ENCODE data around the gene CD300A.
"Not testable (repeated sequence)": the region's sequence is repeated elsewhere in the genome, so short reads cannot be mapped to it uniquely, and the experiment has no call there.

CD300A gene

GRCh38 chr17:74513987-74514631, 47.7 kb downstream of the CD300A start:
- TF ChIP-seq, protein P1, sequence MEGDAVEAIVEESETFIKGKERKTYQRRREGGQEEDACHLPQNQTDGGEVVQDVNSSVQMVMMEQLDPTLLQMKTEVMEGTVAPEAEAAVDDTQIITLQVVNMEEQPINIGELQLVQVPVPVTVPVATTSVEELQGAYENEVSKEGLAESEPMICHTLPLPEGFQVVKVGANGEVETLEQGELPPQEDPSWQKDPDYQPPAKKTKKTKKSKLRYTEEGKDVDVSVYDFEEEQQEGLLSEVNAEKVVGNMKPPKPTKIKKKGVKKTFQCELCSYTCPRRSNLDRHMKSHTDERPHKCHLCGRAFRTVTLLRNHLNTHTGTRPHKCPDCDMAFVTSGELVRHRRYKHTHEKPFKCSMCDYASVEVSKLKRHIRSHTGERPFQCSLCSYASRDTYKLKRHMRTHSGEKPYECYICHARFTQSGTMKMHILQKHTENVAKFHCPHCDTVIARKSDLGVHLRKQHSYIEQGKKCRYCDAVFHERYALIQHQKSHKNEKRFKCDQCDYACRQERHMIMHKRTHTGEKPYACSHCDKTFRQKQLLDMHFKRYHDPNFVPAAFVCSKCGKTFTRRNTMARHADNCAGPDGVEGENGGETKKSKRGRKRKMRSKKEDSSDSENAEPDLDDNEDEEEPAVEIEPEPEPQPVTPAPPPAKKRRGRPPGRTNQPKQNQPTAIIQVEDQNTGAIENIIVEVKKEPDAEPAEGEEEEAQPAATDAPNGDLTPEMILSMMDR (IDR thresholded peaks at IDR 0.05) = no peak
- Histone ChIP-seq H3K9me3 (no peaks in the 10 kb centered on the region), H3K4me3 (ENCODE audit: low read depth in 1 of 2, low read length in 1 of 2) (no peak overlapping the region), H3K27ac (peak overlapping the region; percentile 78), H3K4me1 (ENCODE audit: control insufficient read depth in 1 of 2, insufficient read depth in 1 of 2, low read depth in 1 of 2, low read length in 1 of 2) (peaks cover 15 to 23% of the 10 kb centered on the region in 2 experiments), H3K27me3 (no peaks in the 10 kb centered on the region), H3K36me3 (no peaks in the 10 kb centered on the region)

DNA sequence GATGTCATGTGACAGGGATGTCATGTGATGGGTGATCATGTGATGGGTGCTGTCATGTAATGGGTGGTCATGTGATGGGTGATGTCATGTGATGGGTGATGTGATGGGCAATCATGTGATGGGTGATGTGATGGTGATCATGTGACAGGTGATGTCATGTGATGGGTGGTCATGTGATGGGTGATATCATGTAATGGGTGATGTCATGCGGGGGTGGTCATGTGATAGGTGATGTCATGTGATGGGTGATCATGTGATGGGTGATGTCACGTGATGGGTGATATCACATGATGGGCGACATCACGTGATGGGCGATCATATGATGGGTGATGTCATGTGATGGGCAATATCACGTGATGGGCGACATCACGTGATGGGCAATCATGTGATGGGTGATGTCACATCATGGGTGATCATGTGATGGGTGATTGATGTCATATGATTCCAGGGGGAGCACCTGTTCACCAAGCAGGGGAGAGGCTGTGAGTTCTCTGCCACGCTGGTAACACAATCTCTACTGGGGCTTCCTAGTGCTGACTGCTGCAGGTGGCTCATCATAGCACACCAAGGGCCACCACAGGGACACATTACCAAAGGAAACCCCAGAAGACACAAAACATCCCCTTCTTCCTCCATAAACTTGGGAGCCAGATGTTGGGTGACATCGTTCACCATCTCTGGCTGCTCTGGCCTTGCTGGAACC, 48.3 kb downstream of the CD300A start:
- no peak overlapping the region for H3K4me3 ChIP-seq (ENCODE audit: low read depth in 1 of 2, low read length in 1 of 2)

DNA sequence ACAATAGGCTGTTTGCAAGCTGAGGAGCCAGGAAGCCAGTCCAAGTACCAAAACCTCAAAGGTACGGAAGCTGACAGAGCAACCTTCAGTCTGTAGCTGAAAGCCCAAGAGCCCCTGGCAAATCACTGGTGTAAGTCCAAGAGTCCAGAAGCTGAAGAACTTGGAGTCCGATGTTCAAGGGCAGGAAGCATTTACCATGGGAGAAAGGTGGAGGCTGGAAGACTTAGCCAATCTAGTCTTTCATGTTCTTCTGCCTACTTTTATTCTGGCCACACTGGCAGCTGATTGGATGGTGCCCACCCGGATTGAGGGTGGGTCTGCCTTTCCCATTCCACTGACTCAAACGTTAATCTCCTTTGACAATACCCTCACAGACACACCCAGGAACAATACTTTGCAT, 49.5 kb downstream of the CD300A start:
- Histone ChIP-seq H3K4me1 (ENCODE audit: control insufficient read depth in 1 of 2, insufficient read depth in 1 of 2, low read depth in 1 of 2, low read length in 1 of 2) (peaks cover 33 to 41% of the 10 kb centered on the region in 2 experiments), H3K27me3 (no peaks in the 10 kb centered on the region), H3K27ac (no peak overlapping the region), H3K4me3 (ENCODE audit: low read depth in 1 of 2, low read length in 1 of 2) (no peak overlapping the region), H3K9me3 (no peaks in the 10 kb centered on the region), H3K36me3 (no peaks in the 10 kb centered on the region)
- TF ChIP-seq, protein P1 (IDR thresholded peaks at IDR 0.05) = no peak

More for the DNA sequence above, 48.3 kb downstream of the CD300A start:
- H3K4me1 ChIP-seq (ENCODE audit: control insufficient read depth in 1 of 2, insufficient read depth in 1 of 2, low read depth in 1 of 2, low read length in 1 of 2) = peaks cover 22 to 30% of the 10 kb centered on the region in 2 experiments
- H3K27me3 ChIP-seq = no peaks in the 10 kb centered on the region
- TF ChIP-seq, protein P1 (IDR thresholded peaks at IDR 0.05) = no peak
- H3K27ac ChIP-seq = peak overlapping the region; percentile 78
- no peaks in the 10 kb centered on the region for H3K9me3 ChIP-seq
- H3K36me3 ChIP-seq = no peaks in the 10 kb centered on the region

DNA sequence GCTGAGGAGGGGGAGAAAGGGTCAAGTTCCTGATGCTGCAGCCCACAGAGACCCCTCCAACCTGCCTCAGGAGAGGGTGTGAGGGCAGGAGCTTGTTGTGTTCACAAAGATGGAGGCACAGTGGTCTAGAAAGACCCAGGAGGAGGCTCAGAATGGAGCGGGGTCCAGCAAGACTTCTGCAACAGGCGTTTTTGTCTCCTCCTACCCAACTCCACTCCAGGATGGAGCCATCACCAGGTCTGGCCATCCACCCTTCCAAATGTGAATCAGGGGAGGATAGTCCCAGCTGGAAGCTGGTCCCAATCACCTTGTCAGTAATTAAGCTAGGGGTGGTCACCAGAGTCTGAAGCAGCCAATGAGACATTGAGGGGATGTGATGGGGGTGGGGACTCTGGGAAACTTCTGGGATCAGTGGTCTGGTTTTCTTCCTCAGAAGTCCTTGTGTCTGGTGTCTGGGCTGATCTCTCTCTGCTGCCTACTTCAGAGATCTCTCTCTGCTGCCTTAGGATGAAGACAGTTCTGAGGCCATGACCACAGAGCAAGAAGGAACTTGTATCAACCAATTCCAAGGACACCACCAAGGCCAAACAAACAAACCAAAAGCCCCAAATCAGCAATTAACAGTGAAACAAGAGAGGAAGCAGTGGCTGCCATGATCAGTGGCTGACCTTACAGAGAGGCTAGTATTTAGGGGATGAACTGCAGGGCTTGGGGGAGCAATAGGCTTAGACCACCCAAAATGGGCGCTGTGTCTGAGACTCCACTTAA, 50.3 kb downstream of the CD300A start:
- TF ChIP-seq, protein P1 (IDR thresholded peaks at IDR 0.05) = no peak
- H3K36me3 ChIP-seq = no peaks in the 10 kb centered on the region
- peaks cover 41 to 49% of the 10 kb centered on the region in 2 experiments for H3K4me1 ChIP-seq (ENCODE audit: control insufficient read depth in 1 of 2, insufficient read depth in 1 of 2, low read depth in 1 of 2, low read length in 1 of 2)
- peak overlapping the region; percentile 10 for H3K27ac ChIP-seq
- no peak overlapping the region for H3K4me3 ChIP-seq (ENCODE audit: low read depth in 1 of 2, low read length in 1 of 2)
- no peaks in the 10 kb centered on the region for H3K9me3 ChIP-seq
- H3K27me3 ChIP-seq = no peaks in the 10 kb centered on the region

DNA sequence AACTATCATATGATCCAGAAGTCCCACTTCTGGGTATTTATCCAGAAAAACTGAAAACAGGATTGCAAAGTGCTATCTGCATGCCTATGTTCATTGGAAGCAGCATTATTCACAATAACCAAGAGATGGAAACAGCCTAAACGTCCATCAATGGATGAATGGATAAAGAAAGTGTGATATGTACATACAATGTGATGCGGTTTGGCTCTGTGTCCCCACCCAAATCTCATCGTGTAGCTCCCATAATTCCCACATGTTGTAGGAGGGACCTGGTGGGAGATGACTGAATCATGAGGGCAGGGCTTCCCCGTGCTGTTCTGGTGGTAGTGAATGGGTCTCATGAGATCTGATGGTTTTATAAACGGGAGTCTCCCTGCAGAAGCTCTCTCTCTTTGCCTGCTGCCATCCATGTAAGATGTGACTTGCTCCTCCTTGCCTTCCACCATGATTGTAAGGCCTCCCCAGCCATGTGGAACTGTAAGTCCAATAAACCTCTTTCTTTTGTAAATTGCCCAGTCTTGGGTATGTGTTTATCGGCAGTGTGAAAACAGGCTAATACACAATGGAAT, 52.1 kb downstream of the CD300A start:
- H3K27ac ChIP-seq = peak overlapping the region; percentile 100
- not testable (repeated sequence) for H3K9me3 ChIP-seq; H3K4me3 ChIP-seq (ENCODE audit: low read depth in 1 of 2, low read length in 1 of 2); H3K27me3 ChIP-seq
- peaks cover 12% of the 10 kb centered on the region for H3K36me3 ChIP-seq
- H3K4me1 ChIP-seq (ENCODE audit: control insufficient read depth in 1 of 2, insufficient read depth in 1 of 2, low read depth in 1 of 2, low read length in 1 of 2) = peaks cover 45 to 56% of the 10 kb centered on the region in 2 experiments
